T-helper 9 cell (primary cell): ENCODE data around the gene PCSK1N.

Experiments used
- DNase-seq: peaks from one replicate; pipeline ENCODE4 v3.0.0-alpha.2; 2020

The PCSK1N gene

GRCh38 chrX:48789366-48790220 is 45.8 kb downstream of the PCSK1N start:
- DNase-seq = no peak

GRCh38 chrX:48787505-48788443 is 47.6 kb downstream of the PCSK1N start:
- no peak for DNase-seq

GRCh38 chrX:48786825-48787504 is 48.4 kb downstream of the PCSK1N start:
- DNase-seq = no peak

- no peak for DNase-seq
Observed at GRCh38 chrX:48786341-48786800, 49.0 kb downstream of the PCSK1N start, which contains the start of gene GATA1. GATA1 (plus strand) TSS chrX:48786590; CDS start chrX:48791110, 4,520 bp downstream.

GRCh38 chrX:48785540-48786214 is 49.7 kb downstream of the PCSK1N start:
- DNase-seq = no peak

GRCh38 chrX:48785186-48785539 is 50.2 kb downstream of the PCSK1N start:
- no peak for DNase-seq

GRCh38 chrX:48784726-48785125 is 50.7 kb downstream of the PCSK1N start:
- DNase-seq = no peak

GRCh38 chrX:48782795-48783194 is 52.6 kb downstream of the PCSK1N start:
- no peak for DNase-seq

GRCh38 chrX:48782216-48782615 is 53.2 kb downstream of the PCSK1N start:
- no peak for DNase-seq

- DNase-seq = no peak
Observed at GRCh38 chrX:48781705-48782104, 53.7 kb downstream of the PCSK1N start.
